Peyer's patch (tissue), 4 donors: Measurements from ENCODE around the gene COPB1. TPM values are rescaled to one million over a fixed set of nuclear protein-coding genes. Genes with fewer than 3 reads are reported as not detected.

Experiments
- DNase-seq, 3 donors: peaks; one replicate each; pipeline ENCODE4 v3.0.0-alpha.2; 2017 to 2019
- H3K27ac ChIP-seq, 4 donors: fragments of 200-600 bp; sonication (generic); one replicate each; pipeline ENCODE4 v1.5.1; 2016 to 2019
- H3K27me3 ChIP-seq, 2 donors: fragments of 200-600 bp; sonication (generic); one replicate each; pipeline ENCODE4 v1.5.1; 2019
- H3K36me3 ChIP-seq, 3 donors: fragments of 200-600 bp; sonication (generic); one replicate each; pipeline ENCODE4 v1.5.1; 2016 to 2019
- H3K4me1 ChIP-seq, 4 donors: fragments of 200-600 bp; sonication (generic); one replicate each; pipeline ENCODE4 v1.5.1; 2016 to 2019
- H3K4me3 ChIP-seq, 4 donors: fragments of 200-600 bp; sonication (generic); 1 replicate in 3 of 4; 2 replicates in 1 of 4; pipeline ENCODE4 v1.5.1; 2016 to 2019; ENCODE audit warnings: mild to moderate bottlenecking in 1 of 4
- H3K9me3 ChIP-seq, 4 donors: fragments of 200-600 bp; sonication (generic); one replicate each; pipeline ENCODE4 v1.5.1; 2016 to 2019; ENCODE audit warnings: mild to moderate bottlenecking in 1 of 4
- POLR2A ChIP-seq, 2 donors: fragments of 450-650 bp; IDR thresholded peaks; one replicate each; pipeline ENCODE4 v1.5.1; 2017; ENCODE audit warnings: antibody characterized with exemption in 2 of 2, mild to moderate bottlenecking in 2 of 2, moderate library complexity in 2 of 2
- total RNA-seq, 4 donors: library from RNA; depleted of rRNA; stranded (reverse); fragments of >200 nt; gene quantifications; one replicate each; pipeline ENCODE4 v1.1.0, GENCODE V29; 2016
- TF ChIP-seq, protein P1 (sequence below), 6 experiments: fragments of 450-650 bp in 4 of 6; fragments of 200-600 bp in 2 of 6; sonication (generic) in 1 of 6; IDR thresholded peaks; one replicate each; pipeline ENCODE4 v1.5.1; 2017 to 2019; ENCODE audit warnings: antibody characterized with exemption in 6 of 6, mild to moderate bottlenecking in 3 of 6, moderate library complexity in 1 of 6

Gene COPB1
- total RNA-seq, 4 donors from 2014 or later: 58.4 to 127 (median 92.4) TPM

DNA sequence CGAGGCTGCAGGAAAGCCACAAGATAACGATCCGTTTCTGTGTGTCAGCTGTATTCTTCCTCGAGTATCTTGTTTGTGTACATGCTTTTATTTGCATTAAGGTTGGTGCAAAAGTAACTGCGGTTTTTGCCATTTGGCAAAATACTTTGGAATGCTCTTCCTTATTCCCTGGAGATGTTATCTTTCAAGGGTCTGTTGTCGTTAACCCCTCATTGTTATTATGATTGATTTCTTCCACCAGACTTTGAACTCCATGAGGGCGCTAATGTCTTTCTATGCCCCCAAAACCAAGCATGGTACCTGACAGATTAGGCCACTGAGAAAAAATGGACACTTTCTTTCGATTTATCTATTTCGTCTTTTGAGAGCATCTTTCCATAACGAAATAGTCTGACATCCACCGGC lies 21.1 kb upstream of the COPB1 start:
- no peaks in the 10 kb centered on the region for H3K27me3 ChIP-seq
- peak overlapping the region; percentile 80 to 89 (median 87) for H3K27ac ChIP-seq
- peak overlapping the region; percentile 68 to 78 (median 74) for H3K4me3 ChIP-seq
- H3K36me3 ChIP-seq: peaks cover 0 to 24% (median 0%) of the 10 kb centered on the region in 3 donors
- peaks cover 0 to 17% (median 5%) of the 10 kb centered on the region in 4 donors for H3K4me1 ChIP-seq
- TF ChIP-seq, protein P1, sequence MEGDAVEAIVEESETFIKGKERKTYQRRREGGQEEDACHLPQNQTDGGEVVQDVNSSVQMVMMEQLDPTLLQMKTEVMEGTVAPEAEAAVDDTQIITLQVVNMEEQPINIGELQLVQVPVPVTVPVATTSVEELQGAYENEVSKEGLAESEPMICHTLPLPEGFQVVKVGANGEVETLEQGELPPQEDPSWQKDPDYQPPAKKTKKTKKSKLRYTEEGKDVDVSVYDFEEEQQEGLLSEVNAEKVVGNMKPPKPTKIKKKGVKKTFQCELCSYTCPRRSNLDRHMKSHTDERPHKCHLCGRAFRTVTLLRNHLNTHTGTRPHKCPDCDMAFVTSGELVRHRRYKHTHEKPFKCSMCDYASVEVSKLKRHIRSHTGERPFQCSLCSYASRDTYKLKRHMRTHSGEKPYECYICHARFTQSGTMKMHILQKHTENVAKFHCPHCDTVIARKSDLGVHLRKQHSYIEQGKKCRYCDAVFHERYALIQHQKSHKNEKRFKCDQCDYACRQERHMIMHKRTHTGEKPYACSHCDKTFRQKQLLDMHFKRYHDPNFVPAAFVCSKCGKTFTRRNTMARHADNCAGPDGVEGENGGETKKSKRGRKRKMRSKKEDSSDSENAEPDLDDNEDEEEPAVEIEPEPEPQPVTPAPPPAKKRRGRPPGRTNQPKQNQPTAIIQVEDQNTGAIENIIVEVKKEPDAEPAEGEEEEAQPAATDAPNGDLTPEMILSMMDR (IDR thresholded peaks at IDR 0.05): no peak
- TF ChIP-seq POLR2A (IDR thresholded peaks at IDR 0.05): no peak
- H3K9me3 ChIP-seq: no peaks in the 10 kb centered on the region
- no peak for DNase-seq

DNA sequence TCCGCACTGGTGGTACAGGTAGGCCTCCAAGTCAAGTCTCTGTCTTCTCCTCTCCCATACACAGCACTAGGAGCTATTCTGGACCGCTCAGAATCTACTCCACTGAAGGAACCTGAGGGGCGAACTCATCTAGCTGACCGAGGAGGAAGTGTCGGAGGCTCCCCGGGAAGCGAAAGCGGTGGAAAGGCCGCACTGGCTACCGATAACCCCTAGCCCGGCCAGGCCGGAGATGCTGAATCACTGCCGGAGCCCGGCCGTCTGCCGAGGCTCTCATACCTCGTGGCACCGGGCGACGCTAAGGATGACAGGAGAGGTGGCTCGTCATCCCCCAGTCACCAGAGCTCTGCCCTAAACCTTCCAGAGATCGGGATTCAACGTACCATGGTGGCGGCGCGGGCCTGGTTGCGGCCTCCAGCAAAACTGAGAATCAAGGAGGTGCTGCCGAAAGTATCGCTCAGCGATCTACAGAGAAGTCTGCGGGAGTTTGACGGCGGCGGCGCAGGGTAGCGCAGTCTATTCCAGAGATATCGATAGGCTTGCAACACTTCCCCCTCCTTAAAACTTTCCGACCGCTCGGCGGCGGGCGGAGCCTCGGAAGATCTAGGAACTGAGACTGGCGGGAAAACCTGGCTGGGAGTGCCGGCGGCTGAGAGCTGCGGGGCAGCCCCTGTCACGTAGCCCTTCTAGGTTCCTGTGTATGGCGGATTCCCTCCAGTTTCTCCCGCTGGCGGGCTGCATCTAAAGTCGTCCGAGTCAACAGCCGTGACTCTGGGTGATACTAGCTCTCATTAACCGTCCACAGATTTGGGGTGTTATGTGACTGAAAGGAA lies 20.5 kb upstream of the COPB1 start, which contains the start of gene PSMA1:
Gene PSMA1 (minus strand): TSS at position 470 of the 830 bp plus-strand sequence. CDS start 87 bp downstream, at position 383.
- H3K36me3 ChIP-seq: peaks cover 0 to 31% (median 0%) of the 10 kb centered on the region in 3 donors
- peak within 1 kb of the TSS; percentile 80 to 89 (median 87) for H3K27ac ChIP-seq
- H3K4me3 ChIP-seq: peak within 1 kb of the TSS; percentile 68 to 78 (median 74)
- H3K9me3 ChIP-seq: no peaks in the 10 kb centered on the region
- DNase-seq: peak; percentile 94 to 98 (median 96)
- TF ChIP-seq POLR2A (IDR thresholded peaks at IDR 0.05): peak; percentile 62 to 77
- TF ChIP-seq, protein P1 (IDR thresholded peaks at IDR 0.05): peak; percentile 38 to 80 (median 68)
- H3K27me3 ChIP-seq: no peaks in the 10 kb centered on the region
- peaks cover 0 to 17% (median 5%) of the 10 kb centered on the region in 4 donors for H3K4me1 ChIP-seq

DNA sequence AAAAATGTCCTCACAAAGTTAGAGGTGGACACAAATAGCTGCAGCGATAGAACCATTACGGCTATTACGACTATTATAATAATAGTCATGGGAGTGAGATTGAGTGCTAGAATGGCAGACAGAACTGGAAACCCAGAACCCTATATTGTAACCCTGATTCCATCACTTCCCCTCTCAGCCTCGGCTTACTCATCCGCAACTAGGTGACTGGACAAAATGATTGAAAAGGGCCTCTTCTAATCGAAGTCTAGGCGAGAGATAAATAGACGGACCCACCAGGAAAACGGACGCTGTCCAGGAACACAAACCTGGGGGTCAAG lies 19.9 kb upstream of the COPB1 start:
- DNase-seq: no peak
- peaks cover 0 to 17% (median 5%) of the 10 kb centered on the region in 4 donors for H3K4me1 ChIP-seq
- H3K9me3 ChIP-seq: no peaks in the 10 kb centered on the region
- peaks cover 0 to 36% (median 0%) of the 10 kb centered on the region in 3 donors for H3K36me3 ChIP-seq
- peak overlapping the region; percentile 80 to 89 (median 87) for H3K27ac ChIP-seq
- H3K4me3 ChIP-seq: peak overlapping the region; percentile 68 to 78 (median 74)
- TF ChIP-seq POLR2A (IDR thresholded peaks at IDR 0.05): no peak
- H3K27me3 ChIP-seq: no peaks in the 10 kb centered on the region

DNA sequence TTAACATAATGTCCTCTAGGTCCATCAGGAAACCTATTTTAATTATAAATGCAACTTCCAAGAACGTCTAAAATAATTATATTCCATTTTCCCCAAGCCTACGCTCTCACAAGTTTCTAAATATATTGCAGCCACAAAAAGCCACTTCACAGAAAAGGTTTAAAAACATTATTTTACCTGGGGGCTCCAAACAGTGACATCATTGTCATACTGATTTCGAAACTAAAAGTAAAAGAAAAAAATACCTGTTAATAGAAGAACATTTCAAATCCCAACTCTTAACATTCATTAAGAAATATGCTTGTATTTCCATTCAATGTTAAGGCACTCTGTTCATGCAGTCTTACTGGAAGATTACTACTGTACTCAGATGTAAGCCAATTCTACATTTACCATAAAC lies 19.2 kb upstream of the COPB1 start:
- TF ChIP-seq, protein P1 (IDR thresholded peaks at IDR 0.05): no peak
- TF ChIP-seq POLR2A (IDR thresholded peaks at IDR 0.05): no peak
- no peak for DNase-seq
- H3K27ac ChIP-seq: peak overlapping the region in 1 of 4 donors; percentile 80
- H3K9me3 ChIP-seq: no peaks in the 10 kb centered on the region
- peak overlapping the region; percentile 68 to 78 (median 74) for H3K4me3 ChIP-seq
- H3K36me3 ChIP-seq: peaks cover 0 to 44% (median 0%) of the 10 kb centered on the region in 3 donors
- H3K27me3 ChIP-seq: no peaks in the 10 kb centered on the region
- peaks cover 0 to 17% (median 5%) of the 10 kb centered on the region in 4 donors for H3K4me1 ChIP-seq

DNA sequence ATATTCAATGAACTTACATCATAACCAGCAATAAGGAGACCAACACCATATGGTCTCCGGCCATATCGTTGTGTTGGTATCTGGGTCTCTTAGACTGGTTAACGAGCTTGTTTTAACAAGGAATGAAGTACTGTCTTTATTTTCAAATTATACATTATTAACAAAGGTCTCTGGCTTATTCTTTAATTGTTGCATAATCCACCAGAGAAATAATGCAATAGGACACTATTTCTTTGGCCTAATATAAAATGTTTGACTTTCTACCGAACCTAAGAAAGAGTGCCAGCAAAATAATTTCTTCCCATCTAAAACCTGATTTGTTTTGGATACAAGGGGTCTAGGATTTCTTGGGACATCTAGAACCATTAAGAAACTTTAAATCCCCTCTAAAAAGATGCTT lies 14.2 kb upstream of the COPB1 start:
- Histone ChIP-seq H3K36me3 (peaks cover 0 to 94% (median 0%) of the 10 kb centered on the region in 3 donors), H3K9me3 (no peaks in the 10 kb centered on the region), H3K4me1 (peaks cover 0 to 6% (median 1%) of the 10 kb centered on the region in 4 donors), H3K4me3 (no peak overlapping the region), H3K27me3 (no peaks in the 10 kb centered on the region), H3K27ac (no peak overlapping the region)
- TF ChIP-seq, protein P1 (IDR thresholded peaks at IDR 0.05): no peak
- no peak for TF ChIP-seq POLR2A (IDR thresholded peaks at IDR 0.05)
- DNase-seq: no peak

DNA sequence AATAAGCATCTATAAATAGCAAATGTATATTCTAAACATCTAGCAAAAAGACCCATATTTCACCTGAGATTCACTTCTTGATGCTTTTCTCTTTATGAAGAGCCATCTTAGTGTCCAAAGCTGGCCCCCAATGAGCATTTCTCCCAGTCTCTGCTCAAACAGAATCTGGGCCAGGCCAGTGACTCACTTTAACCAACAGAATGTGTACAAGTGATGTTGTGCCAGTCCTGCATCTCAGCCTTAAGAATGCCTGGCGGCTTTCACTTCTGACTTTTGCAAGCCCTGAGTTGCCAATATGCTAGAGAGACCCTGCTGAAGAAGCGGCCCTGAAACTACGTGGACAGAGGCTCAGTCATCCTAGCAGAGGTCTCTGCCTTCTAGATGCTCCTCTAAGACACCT lies 6.9 kb upstream of the COPB1 start:
- no peak for TF ChIP-seq POLR2A (IDR thresholded peaks at IDR 0.05)
- TF ChIP-seq, protein P1 (IDR thresholded peaks at IDR 0.05): no peak
- H3K36me3 ChIP-seq: peaks cover 0 to 77% (median 0%) of the 10 kb centered on the region in 3 donors
- no peak for DNase-seq

More for the DNA sequence above, 6.9 kb upstream of the COPB1 start:
- Histone ChIP-seq H3K27me3 (no peaks in the 10 kb centered on the region), H3K9me3 (no peaks in the 10 kb centered on the region), H3K27ac (no peak overlapping the region), H3K4me3 (no peak overlapping the region), H3K4me1 (no peaks in the 10 kb centered on the region)
